ENCODE measurements around the gene CCND1. TPM values are rescaled to one million over a fixed set of nuclear protein-coding genes. Genes with fewer than 3 reads are reported as not detected.

The CCND1 gene
- total and polyA plus RNA-seq, 10 of the 15 experiments (the other 5 are each of a cell fraction or from before 2014, with no cell fraction given) = 0.09 to 6.6 (median 0.59) TPM; not detected in 2

GRCh38 chr11:69642913-69643632, 2.1 kb downstream of the CCND1 start (continued):
- TF ChIP-seq RELB (IDR thresholded peaks at IDR 0.05; ENCODE audit: low read depth) = no peak
- peak; percentile 68; the same call in 1 of the 2 replicates for TF ChIP-seq YY1 (IDR thresholded peaks at IDR 0.05; ENCODE audit: low read depth, low read length)
- TF ChIP-seq PBX3 (IDR thresholded peaks at IDR 0.05; ENCODE audit: insufficient replicate concordance, low read depth, low read length) = no peak
- TF ChIP-seq SUZ12 (IDR thresholded peaks at IDR 0.05; ENCODE audit: unreplicated experiment) = no peak
- TF ChIP-seq E2F4 (IDR thresholded peaks at IDR 0.05; ENCODE audit: low read depth, low read length) = no peak
- TF ChIP-seq E2F8 (IDR thresholded peaks at IDR 0.05; ENCODE audit: low read depth, partially characterized antibody) = no peak
- no peak; the same call in 1 of the 2 replicates for TF ChIP-seq PAX5 (IDR thresholded peaks at IDR 0.05; ENCODE audit: borderline replicate concordance, low read depth, low read length)
- TF ChIP-seq SMARCA5 (IDR thresholded peaks at IDR 0.05) = peak; percentile 94
- no peak for TF ChIP-seq CEBPB (IDR thresholded peaks at IDR 0.05; ENCODE audit: borderline replicate concordance in 1 of 2, low read depth in 2 of 2, low read length in 2 of 2)
- TF ChIP-seq ZNF207 (IDR thresholded peaks at IDR 0.05; ENCODE audit: borderline replicate concordance) = no peak
- no peak for TF ChIP-seq SREBF2 (IDR thresholded peaks at IDR 0.05; ENCODE audit: low read length)
- no peak for TF ChIP-seq IRF5 (IDR thresholded peaks at IDR 0.05; ENCODE audit: borderline replicate concordance)
- no peak for TF ChIP-seq HSF1 (IDR thresholded peaks at IDR 0.05; ENCODE audit: low read depth, low read length)
- TF ChIP-seq BHLHE40 (IDR thresholded peaks at IDR 0.05; ENCODE audit: borderline replicate concordance in 1 of 2, low read depth in 2 of 2, low read length in 1 of 2) = peak; percentile 10 to 67; a peak in 3 of 4 replicates
- TF ChIP-seq HDAC6 (IDR thresholded peaks at IDR 0.05; ENCODE audit: unreplicated experiment) = no peak
- no peak for TF ChIP-seq SP1 (IDR thresholded peaks at IDR 0.05; ENCODE audit: low read depth, low read length)
- TF ChIP-seq EED (IDR thresholded peaks at IDR 0.05; ENCODE audit: low read depth) = no peak
- peak in 1 of 2 experiments; percentile 57; a peak in 2 of 3 replicates for TF ChIP-seq EGR1 (IDR thresholded peaks at IDR 0.05; ENCODE audit: borderline replicate concordance in 1 of 2, low read depth in 2 of 2, low read length in 2 of 2)
